GM19468 (cell line): ENCODE measurements around the gene CACNA2D4.
"Not testable (repeated sequence)": the region's sequence is repeated elsewhere in the genome, so short reads cannot be mapped to it uniquely, and the experiment has no call there.

Experiments
- ATAC-seq: cut with Tn5 transposase; IDR thresholded peaks from one replicate; pipeline ENCODE4 v1.9.1; 2021; ENCODE audit warnings: mild to moderate bottlenecking, moderate library complexity, moderate number of reproducible peaks; ENCODE audit not compliant: unreplicated experiment; ENCODE audit errors: extremely low read depth

The CACNA2D4 gene

DNA sequence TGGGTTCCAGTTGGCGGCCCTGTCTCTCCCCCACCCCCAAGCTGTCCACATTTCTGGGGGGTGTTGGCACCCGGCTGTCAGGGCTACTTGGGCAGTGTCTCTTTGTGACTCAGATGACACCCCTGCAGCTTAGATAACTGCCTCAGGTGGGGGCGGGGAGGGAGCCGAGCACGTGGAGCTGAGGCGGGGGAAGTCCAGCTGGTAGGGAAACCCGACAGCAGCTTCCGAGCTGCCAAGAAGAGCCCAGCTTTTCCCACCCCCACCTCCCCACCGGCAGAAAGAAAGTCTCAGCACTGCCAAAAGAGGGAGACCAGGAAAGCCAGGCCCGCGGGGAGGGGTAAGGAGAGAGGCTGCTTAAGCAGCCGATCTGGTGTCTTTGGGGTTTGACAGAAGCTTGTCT, 96.6 kb downstream of the CACNA2D4 start:
- ATAC-seq = no peak

GRCh38 chr12:1820896-1821291, 97.6 kb downstream of the CACNA2D4 start:
- ATAC-seq = no peak

DNA sequence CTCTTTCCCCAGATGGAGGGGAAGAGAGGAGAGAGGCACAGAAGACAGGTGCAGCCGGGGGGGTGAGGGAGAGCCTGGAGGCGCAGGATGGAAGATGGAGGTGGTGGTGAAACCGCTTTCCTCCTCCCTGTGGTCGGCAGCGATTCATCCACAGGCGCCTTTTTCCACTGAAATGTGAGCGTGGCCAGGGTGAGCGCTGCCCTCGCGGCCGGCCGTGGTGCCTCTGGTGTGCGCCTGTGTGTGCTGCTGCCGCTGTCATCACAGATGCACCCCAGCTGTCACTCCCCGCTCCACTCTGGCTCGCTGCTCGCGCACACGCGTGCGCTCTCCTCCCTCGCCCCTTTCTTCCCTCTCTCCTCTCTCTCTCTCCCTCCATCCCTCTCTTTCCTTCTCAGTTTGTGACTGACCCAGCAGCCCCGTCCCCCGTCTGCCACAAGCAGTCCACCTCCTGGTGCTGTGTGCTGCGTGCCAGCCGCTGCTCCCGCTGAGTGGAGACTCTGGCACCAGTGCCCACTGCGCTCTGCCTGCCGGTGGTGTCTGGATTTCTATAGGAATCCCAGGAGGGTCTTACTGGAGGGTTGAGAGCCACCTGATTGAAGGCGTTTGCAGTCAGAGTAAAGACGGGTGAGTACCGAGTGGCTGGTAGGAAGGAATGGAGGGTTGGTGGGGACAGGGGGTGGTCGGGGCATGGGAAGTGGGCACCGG, 98.1 kb downstream of the CACNA2D4 start, which contains the start of gene LRTM2:
LRTM2 (plus strand) TSS at position 375 of the 705 bp plus-strand sequence. CDS start 7,584 bp downstream, outside the sequence.
- no peak for ATAC-seq

- ATAC-seq = no peak
These were observed 98.9 kb downstream of the CACNA2D4 start for GRCh38 chr12:1819571-1819970.

GRCh38 chr12:1819050-1819449, 99.4 kb downstream of the CACNA2D4 start:
- ATAC-seq = no peak

DNA sequence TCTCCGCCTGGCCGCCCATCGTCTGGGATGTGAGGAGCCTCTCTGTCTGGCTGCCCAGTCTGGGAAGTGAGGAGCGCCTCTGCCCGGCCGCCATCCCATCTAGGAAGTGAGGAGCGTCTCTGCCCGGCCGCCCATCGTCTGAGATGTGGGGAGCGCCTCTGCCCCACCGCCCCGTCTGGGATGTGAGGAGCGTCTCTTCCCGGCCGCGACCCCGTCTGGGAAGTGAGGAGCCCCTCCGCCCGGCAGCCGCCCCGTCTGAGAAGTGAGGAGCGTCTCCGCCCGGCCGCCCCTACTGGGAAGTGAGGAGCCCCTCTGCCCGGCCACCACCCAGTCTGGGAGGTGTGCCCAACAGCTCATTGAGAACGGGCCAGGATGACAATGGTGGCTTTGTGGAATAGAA, 100.5 kb downstream of the CACNA2D4 start:
- ATAC-seq = not testable (repeated sequence)

DNA sequence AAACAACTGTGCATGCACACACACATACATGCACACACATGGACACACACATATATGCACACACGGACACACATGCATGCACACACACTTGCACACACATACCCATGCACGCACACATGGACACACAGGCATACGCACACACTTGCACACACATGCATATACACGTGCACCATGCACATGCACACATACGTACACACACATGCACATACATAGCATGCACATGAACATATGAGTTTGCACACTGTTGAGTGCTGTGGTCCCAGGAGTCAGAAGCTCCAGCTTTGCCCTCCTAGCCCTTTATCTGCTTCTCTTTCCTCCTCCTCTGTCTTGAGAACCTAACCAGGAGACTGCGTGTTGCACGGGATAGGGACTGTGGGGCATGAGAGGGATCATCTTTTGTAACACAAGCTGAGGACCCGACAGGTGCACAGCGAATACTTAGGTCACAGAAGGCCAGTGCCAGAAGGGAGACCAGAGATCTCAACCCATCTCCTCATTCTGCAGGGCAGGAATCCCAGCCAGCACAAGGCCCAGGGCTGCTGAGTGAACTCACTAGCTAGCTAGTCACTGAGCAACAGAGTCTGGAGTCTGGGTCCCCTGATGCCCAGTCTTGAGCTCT, 101.6 kb downstream of the CACNA2D4 start:
- ATAC-seq = no peak

GRCh38 chr12:1815814-1816729, 102.4 kb downstream of the CACNA2D4 start:
- no peak for ATAC-seq

DNA sequence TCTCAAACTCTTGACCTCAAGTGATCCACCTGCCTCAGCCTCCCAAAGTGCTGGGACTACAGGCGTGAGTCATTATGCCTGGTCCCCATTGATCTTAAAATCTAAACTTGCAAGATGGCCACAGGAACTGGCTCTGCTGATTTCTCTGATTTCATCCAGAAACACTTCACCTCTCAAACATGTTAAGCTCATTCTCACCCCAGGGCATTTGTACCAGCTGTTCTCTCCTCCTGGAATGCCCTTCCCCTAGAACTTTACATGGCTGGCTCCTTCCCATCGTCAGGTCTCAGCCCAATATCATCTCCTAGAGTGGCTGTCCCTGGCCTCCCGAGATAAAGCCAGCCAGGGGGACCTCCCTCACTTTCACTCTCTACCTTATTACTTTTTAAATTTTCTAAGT, 103.3 kb downstream of the CACNA2D4 start:
- ATAC-seq = no peak

GRCh38 chr12:1814266-1814665, 104.2 kb downstream of the CACNA2D4 start:
- ATAC-seq = no peak

GRCh38 chr12:1812650-1813302, 105.7 kb downstream of the CACNA2D4 start:
- no peak for ATAC-seq

GRCh38 chr12:1811948-1812291, 106.5 kb downstream of the CACNA2D4 start:
- no peak for ATAC-seq

GRCh38 chr12:1811281-1811947, 107.0 kb downstream of the CACNA2D4 start:
- ATAC-seq = no peak

DNA sequence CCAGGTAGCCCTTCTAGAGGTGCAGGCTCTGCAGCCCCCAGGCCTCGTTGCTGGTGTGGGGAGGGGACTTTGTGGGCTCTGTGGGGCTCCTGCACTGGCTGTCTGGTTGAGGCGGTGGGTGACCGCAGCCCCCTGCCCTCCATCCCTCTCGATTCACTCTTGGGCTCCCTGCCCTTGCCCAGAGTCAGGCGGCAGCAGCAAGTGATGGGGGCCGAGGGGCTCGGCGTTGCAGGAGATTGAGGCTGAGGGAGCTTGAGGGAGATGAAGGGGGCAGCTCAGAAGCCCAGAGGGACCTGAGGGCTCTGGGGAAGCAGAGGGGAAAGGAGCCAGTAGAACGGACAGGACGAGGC, 107.5 kb downstream of the CACNA2D4 start:
- no peak for ATAC-seq

GRCh38 chr12:1810201-1810930, 108.1 kb downstream of the CACNA2D4 start:
- no peak for ATAC-seq

GRCh38 chr12:1809591-1810190, 108.8 kb downstream of the CACNA2D4 start:
- ATAC-seq = no peak

DNA sequence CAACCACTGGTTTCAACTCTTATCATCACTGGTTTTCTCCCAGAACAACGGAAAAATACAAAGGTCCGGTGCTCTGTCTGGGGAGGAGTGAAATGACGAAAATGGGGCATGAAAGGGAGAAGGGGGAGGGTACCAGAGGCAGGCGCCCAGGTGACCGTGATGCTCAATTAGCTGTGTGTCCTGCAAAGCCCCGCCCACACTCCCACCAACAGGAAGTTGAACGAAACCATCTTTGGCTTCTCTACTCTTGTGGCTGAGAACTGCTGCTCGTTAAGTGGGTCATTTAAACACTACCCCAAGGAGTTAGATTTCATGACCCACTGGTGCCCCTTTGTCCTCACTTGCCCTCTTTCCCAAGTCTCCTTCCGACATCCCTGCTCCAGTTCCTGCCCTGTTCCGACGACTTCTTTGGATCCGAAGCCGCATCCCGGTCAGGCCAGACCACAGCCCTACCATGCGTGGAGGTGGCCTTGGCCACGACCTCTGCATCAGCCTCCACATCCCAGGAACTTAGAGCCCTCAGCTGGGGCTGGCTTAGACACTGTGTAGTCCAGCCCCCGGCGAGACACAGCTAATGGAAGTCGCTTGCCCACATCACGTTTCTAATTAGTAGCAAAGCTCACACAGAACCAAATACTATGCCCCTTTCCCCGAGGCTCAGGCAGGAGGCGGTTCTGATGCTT, 109.5 kb downstream of the CACNA2D4 start:
- no peak for ATAC-seq

- no peak for ATAC-seq
These were observed 110.2 kb downstream of the CACNA2D4 start for GRCh38 chr12:1808036-1808797.
